NCI-H774 (cell line): ENCODE data around the gene ACSS1.

Source experiments
- DNase-seq: peaks from one replicate; lab custom pipeline; 2025; lab: John Stamatoyannopoulos, UW

Gene ACSS1

DNA sequence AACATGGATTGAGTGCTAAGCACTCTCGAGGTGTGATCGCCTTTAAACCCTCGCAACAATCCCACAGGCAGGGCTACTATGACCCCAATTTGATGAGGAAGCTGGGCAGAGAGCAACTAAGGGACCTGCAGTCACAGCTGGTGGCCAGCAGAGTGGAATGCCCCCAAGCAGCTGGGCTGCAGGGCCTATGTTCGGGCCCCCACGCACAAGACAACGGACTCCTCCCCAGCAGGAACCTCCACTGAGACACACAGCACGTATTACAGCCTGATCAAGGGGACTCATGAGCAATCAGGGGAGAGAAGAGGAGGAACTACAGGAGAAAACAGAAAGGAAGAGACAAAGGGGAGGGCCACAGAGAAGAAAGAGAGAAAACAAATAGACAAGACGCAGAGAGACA lies 87.2 kb downstream of the ACSS1 start:
- no peak for DNase-seq

DNA sequence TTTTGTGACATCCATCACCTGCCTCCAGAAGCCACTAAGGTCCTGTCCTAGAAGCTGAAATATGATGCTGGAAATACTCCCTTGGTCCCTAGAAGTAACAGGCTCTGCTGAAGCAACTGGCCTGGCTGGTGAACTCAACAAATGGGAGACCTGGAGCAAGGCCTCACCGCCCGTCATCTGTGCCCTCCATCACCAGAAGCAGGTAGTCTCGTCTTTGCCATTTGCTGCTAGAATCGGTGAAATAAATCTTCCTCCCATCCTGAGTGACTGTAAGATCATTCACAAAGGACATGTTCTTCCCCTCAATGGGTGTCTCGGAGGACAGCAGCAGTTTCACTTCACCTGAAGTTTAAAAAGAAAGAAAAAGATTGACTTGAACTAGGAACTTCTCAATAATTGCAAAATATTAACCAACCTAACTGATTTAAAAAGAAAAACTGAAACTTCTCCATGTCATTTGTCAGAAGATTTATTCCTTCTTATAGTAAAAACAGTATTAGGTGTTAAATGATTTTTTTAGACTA lies 87.8 kb downstream of the ACSS1 start:
- no peak for DNase-seq

DNA sequence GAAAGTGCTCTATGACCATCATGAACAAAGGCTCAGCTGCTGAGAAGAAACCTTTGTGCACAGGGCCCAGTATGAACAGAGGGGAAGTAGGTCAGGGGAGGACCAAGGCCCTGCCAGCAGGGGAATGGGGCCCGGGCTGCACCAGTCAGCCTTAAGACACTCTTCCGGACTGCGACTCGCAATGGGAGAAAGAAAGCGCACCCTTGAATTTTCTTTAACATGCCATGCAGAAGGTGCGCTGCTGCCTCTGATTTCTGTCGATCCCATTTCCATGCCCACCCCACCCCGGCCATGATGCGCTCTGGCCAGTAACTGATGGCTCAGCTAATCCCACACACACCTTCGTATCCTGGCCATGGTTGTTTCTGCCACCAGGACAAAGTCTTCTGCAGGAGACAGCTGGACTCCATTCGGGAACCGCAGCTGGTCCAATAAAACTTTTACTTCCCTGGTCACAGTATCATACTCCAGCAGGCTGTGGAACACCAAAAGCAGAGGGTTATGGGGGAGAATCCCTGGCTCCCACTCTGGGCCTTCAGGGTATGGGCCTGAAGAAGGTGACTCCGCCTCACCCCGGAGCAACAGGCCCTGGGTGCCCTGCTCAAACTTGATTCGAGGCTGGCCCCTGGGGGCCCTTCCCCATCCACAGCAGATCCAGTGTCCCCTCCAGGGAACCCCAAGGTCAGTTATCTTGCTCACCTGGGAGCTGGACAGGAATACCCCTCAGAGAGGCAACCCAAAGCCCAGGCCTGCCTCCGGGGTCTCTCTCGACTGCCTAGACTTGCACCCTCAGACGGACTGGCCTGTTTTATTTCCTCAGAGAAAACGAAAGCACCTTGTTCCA lies 88.5 kb downstream of the ACSS1 start:
- DNase-seq = no peak

DNA sequence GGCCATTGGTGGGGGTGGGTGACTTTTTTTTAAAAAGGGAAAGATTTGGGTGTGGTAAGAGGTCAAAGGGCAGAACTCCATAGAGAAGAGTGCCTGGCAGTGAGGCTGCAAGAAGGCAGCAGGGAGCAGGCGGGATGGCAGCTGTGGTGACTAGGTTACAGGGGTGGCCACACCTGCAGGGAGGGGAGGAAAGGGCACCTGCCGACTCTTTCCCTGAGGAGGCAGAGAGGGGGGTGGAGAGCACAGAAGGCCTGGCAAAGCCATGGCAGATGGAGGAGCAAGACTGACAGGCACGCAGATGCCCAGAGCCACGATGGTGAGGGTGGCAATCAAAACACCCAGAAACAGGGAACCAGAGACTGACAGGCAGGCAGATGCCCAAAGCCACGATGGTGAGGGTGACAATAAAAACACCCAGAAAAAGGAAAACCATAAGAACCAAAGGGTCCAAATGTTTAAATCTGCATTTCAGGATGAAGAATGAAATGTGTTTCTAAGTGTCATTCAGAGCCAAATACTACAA lies 89.6 kb downstream of the ACSS1 start:
- DNase-seq = no peak

DNA sequence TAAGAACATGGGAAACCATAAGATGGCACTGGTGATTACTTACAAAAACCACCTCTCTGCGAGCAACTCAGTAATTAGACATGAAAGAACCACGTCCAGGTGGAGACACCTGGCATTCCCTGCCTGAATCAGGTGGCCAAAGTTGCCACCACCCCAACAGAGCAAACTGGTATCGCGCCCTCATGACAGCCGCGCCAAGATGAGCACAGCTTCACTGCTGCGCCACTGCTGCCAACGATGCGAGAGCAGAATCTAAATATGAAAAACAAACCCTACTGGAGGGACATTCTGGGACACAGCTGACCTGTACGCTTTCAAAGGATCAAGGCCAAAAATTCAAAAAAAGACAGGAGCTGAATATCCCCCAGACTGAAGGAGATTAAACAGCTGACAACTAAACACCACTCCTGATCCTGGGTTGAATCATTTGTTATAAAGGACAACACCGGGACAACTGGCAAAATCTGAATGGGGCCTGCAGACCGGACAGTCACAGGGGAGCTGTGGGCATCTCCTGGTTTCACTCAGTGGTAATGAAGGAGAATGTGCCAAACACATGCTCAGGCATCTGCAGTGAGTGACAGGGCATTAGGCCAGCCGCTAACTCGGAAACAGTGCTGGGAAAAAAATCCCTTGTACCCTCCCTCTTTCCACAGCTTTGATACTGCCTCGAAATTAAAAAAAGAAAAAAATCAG lies 91.5 kb downstream of the ACSS1 start:
- no peak for DNase-seq

DNA sequence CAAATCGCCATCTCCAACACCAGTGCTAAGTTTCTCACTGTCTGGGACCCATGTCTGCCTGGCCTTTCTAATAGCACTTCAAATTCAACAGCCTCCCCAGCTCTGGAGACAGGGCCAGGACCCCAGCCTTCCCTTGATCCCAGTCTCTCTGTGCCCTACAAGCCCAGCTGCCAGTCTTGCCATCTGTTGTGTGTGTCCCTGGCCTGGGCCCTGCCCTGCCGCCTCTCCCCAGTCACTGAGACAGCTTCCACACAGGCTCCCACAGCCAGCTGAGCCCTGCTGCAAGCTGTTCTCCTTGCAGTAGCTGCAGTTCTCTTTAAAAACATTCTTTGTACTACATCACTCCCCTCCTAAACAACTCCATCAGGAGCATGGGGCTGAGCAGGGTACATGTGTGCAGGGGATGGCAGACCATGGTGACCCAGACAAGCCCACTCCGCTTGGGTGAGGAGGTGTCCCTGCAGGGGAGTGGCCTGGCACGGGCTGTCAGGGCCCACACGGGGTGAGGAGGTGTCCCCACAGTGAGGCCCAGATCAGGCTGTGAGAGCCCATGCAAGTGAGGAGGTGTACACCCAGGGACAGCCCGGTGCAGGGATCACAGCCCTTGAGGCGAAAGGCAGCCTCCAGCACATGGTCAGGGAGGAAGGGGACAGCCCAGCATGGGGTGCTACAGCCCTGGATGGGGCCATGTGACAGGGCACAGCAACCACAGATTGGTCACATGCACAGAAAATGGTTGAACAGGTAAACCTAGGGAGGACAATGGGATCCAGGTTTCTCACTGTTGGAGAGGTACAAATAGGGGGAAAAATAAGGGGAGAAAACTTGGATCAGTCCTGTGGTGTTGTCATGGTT lies 92.6 kb downstream of the ACSS1 start:
- DNase-seq = no peak

DNA sequence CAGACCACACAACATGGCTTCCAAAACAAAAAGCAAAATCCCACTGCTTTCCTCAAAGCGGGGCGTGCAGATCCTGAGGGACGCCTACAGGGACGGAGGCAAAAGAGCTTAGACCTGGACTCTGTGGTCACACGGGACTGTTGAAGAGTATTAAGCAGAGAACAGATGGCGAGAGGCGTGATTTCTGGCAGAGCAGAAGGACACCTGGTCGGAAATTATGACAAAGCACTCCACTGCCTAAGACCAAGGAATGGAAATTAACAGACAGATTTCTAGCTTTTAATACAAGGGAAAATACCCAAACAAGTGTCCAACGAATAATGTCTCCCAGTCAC lies 93.5 kb downstream of the ACSS1 start:
- no peak for DNase-seq

DNA sequence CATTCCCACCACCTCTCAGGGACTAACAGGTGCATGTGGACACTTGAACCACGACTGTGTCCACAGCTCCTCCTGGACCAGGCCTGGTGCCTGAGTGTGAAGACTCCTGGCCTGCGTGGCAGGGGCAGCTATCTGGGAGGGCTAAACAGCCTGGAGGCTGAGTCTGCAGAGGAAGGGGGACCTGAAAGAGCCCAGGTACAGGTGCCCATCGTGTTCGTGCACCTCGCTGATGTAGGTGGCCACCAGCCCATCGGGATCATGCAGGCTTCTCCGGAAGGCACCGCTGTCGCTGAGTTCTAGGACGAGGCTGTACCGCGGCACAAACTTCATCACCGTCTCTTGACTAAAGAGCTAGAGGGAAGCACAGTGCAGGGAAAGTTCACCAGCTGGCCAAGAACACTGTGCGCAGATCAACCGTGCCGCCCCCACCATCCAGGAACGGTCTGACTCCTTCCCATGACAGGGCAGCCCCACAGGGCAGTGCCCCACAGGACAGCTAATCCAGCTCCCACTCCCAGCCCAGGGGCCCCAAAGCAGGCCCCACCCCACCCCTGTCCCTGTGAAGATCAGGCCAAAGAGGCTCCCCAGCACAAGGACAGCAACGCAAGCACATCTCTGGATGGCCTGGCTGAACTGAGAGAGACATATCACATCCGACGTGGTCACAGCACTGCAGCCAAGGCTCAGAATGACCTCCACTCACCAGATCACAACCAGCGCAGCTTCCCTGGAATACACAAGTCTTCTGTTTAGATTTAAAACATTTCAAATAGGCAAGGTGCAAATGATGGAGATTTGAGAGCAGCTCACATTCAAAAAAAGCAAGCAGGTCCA lies 94.0 kb downstream of the ACSS1 start:
- no peak for DNase-seq

DNA sequence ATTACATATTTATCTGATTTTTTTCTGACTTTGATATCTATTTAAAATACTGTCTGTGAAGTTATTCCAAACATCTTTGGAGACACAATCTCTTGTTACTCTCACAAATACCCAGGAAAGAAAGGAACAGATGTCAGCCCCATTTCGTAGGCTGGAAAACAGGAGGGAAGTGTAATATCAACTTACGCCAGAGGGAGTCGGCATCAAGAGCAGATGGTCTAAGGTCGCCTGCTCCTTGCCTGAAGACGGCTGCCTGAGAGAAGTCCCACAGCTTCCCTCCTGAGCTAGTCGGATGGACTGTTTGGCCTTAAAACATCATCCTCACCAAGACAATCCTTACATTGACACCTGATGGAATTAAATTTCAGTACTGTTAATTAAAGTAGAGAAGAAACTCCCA lies 95.4 kb downstream of the ACSS1 start:
- DNase-seq = no peak

DNA sequence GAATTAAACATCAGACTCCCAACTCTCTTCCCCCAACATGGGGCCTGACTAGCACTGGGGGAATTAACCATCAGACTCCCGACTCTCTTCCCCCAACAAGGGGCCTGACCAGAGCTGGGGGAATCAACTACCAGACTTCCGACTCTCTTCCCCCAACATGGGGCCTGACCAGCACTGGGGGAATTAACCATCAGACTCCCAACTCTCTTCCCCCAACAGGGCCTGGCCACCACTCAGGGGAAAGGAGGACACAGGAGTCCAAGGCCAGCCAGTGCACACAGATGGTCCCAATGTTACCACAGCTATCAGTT lies 95.8 kb downstream of the ACSS1 start:
- no peak for DNase-seq

DNA sequence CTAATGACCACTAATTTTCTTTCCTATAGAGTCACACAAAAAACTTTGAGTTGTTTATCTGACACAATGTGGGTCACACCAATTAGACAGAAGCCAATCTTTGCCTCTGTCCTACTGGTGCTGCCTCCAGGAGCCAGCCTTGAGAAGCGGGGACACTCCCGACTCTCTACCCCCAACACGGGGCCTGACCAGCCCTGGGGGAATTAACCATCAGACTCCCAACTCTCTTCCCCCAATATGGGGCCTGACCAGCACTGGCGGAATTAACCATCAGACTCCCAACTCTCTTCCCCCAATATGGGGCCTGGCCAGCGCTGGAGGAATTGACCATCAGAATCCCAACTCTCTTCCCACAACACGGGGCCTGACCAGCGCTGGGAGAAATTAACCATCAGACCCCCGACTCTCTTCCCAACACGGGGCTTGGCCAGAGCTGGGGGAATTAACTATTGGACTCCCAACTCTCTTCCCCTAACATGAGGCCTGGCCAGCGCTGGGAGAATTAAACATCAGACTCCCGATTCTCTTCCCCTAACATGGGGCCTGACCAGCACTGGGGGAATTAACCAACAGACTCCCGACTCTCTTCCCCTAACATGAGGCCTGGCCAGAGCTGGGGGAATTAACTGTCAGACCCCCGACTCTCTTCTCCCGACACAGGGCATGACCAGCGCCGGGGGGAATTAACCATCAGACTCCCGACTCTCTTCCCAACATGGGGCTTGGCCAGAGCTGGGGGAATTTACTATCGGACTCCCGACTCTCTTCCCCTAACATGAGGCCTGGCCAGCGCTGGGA lies 96.4 kb downstream of the ACSS1 start:
- DNase-seq = no peak

DNA sequence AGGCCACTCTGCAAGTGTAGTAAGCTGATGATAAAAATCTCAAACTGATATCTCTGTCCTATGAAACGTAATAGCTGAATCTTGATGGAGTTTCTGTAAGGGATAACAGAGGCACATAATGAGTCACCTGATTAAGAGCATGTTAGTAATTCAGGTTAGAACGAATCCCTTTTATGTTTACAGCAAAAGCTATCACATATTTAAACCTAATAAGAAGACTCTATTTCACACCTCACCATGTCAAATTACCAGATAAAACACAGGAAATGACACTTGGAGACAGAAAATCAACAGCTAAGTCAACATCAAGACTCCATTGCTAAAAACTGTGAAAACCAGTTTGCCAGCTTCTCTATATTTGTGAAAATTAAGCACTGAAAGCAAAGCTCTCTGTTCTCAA lies 97.1 kb downstream of the ACSS1 start:
- no peak for DNase-seq

DNA sequence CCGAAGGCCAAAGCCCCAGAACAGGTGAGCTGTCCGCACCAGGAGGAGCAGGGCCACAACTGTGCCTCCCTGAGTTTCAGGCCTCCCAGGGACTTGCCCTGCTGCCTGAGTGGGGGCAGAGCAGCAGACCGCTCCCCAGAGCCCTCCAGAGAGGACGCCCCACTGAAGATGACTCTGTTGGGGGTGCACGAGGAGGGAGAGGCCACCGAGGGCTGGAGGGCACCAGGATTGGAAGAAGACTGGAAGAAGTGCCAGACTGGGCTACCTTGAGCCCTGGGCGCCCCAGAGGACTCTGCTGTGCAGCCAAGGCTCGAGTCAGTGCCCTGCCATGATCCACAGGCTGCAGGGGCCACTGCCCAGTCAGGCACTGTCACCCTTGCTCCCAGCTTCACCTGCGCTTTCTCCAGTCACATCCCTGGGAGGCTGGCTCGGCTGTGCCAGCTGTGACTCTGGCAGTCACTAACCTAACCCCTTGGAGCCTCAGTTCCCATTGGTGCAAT lies 97.6 kb downstream of the ACSS1 start:
- DNase-seq = no peak

DNA sequence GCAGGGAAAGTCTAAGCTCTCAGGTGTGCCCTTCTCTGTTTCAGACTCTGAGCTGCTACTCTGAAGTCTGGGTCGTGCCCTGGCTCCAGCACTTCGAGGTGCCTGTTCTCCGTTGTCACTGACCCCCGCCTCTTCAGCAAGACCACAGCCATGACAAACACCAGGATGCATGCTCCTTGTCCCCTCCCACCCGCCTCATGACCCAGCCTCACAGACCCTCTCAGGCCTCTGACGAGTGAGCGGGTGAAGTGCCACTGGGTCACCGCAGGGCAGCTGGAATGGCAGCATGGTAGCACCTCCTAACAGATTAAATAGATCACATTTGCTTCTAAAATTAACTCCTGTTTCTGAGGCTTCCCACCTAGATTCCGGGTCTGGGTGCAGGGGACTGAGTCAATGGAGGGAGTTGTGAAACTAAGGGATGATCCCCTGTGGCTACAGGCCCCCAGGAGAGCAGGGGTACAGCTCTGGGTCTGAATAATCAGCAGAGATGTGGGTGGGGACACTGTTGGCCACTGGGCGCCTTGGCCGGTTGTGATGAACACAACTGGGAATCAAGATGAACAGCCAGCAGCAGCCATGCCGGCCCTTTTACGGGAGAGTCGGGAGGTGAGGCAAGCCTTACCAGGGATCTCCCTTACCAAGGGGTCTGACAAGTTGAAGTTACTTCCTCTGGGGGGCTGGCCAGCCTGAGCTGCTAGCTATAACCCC lies 98.2 kb downstream of the ACSS1 start:
- DNase-seq = no peak

DNA sequence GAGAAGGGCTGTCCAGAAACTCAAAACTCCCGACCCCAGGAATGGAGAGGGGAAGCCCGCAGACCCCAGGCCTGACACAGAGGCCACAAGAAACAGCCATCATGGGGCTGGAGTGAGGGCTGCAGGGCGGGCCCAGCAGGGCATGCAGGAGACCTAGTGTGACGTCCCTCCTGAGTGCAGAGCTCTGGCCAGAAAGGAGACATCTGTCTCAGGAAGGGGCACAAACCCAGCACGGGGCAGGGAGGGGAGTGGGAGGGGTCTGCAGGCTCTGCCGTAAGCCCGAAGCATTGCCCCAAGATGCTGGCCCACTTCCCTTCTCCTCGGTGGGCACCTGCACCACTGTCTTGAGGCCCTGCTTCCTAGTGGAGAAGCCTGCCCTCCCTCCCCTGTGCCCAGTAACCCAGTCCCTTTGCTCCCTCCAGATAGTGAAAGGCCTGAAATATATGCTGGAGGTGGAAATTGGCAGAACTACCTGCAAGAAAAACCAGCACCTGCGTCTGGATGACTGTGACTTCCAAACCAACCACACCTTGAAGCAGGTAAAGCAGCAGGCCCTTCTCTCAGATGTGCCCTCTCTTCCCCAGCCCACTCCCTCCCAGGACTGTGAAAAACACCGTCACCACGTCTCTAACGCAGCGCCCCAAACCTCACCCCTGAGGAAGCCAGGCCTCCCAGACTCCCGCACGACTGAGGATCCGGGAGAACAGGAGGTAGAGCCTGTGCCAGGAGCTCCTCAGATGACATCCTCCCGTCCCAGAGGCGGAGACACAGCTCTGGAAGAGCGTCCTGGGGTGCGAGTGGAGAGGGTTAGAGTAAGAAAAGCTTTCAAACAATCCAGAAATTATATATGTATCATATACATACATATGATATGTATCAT lies 99.2 kb downstream of the ACSS1 start:
- DNase-seq = no peak

DNA sequence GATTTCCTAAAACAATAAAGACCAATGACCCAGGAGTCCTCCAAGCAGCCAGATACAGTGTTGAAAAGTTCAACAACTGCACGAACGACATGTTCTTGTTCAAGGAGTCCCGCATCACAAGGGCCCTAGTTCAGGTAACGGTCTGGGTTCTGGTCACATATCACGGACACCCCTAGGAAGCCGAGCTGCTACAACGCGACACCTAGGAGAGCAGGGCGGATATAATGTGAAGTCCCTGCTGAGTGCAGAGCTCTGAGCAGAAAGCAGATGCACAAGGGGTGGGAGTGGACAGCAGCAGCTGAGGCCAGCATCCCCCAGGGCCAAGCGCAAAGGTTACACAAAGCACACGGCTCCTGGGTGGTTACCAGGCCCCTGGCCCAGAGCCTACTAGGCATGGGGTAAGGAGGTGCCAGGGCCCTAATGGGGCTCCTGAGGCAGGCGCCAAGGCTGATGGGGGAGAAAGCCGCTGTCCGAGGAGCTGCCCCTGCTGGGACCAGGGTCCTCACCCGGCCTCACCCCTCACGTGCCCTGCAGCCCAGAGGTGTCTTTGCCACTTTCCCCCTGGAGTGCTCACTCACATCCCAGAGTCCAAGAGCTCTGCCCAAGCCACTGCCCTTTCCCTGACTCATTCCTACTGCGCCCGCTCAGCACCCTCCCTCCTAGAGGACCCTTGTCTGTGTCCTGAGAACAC lies 100.5 kb downstream of the ACSS1 start:
- DNase-seq = no peak
